Esophagus squamous epithelium (tissue), 4 donors: ENCODE measurements around the gene TTLL3.

ENCODE experiments used
- POLR2A ChIP-seq, 4 donors: fragments of 450-650 bp; IDR thresholded peaks; one replicate each; pipeline ENCODE4 v1.6.1; 2017; ENCODE audit warnings: antibody characterized with exemption in 4 of 4, mild to moderate bottlenecking in 4 of 4, moderate library complexity in 3 of 4
- TF ChIP-seq, protein P1 (sequence below), 6 experiments: fragments of 450-650 bp in 4 of 6; fragments of 200-600 bp in 2 of 6; sonication (generic) in 2 of 6; IDR thresholded peaks; one replicate each; pipeline ENCODE4 v1.5.1; 2016 to 2019; ENCODE audit warnings: antibody characterized with exemption in 6 of 6, mild to moderate bottlenecking in 4 of 6, moderate library complexity in 4 of 6

GRCh38 chr3:9838856-9839255 is 28.8 kb downstream of the TTLL3 start:
- TF ChIP-seq, protein P1, sequence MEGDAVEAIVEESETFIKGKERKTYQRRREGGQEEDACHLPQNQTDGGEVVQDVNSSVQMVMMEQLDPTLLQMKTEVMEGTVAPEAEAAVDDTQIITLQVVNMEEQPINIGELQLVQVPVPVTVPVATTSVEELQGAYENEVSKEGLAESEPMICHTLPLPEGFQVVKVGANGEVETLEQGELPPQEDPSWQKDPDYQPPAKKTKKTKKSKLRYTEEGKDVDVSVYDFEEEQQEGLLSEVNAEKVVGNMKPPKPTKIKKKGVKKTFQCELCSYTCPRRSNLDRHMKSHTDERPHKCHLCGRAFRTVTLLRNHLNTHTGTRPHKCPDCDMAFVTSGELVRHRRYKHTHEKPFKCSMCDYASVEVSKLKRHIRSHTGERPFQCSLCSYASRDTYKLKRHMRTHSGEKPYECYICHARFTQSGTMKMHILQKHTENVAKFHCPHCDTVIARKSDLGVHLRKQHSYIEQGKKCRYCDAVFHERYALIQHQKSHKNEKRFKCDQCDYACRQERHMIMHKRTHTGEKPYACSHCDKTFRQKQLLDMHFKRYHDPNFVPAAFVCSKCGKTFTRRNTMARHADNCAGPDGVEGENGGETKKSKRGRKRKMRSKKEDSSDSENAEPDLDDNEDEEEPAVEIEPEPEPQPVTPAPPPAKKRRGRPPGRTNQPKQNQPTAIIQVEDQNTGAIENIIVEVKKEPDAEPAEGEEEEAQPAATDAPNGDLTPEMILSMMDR (IDR thresholded peaks at IDR 0.05) = no peak
- no peak for TF ChIP-seq POLR2A (IDR thresholded peaks at IDR 0.05)
